Activated T-helper 1 cell treated with Interleukin-2 at 50 U/mL for 16 hours (primary cell): ENCODE results near the gene LRRC10B.

ENCODE experiments used
- DNase-seq: peaks from one replicate; pipeline ENCODE4 v3.0.0-alpha.2; 2020; ENCODE audit warnings: low read depth

LRRC10B gene

GRCh38 chr11:61546663-61547062, 38.1 kb downstream of the LRRC10B start:
- no peak for DNase-seq

GRCh38 chr11:61547246-61547645, 38.7 kb downstream of the LRRC10B start:
- no peak for DNase-seq

- no peak for DNase-seq
These were observed 40.6 kb downstream of the LRRC10B start for GRCh38 chr11:61549177-61549576.

GRCh38 chr11:61549662-61550568, 41.4 kb downstream of the LRRC10B start:
- no peak for DNase-seq

- DNase-seq: no peak
These were observed 42.2 kb downstream of the LRRC10B start for GRCh38 chr11:61550665-61551227.

GRCh38 chr11:61551634-61552033, 43.1 kb downstream of the LRRC10B start:
- DNase-seq: no peak

GRCh38 chr11:61552108-61552635, 43.6 kb downstream of the LRRC10B start:
- no peak for DNase-seq

GRCh38 chr11:61553373-61554171, 45.0 kb downstream of the LRRC10B start:
- no peak for DNase-seq

GRCh38 chr11:61554172-61554988, 45.8 kb downstream of the LRRC10B start:
- no peak for DNase-seq

- DNase-seq: no peak
These were observed 46.8 kb downstream of the LRRC10B start for GRCh38 chr11:61555051-61555969.

GRCh38 chr11:61555978-61556377, 47.4 kb downstream of the LRRC10B start:
- DNase-seq: no peak

GRCh38 chr11:61556621-61557020, 48.1 kb downstream of the LRRC10B start:
- DNase-seq: no peak
